HG03095 (cell line): ENCODE results near the gene DARS2.

Source experiments
- ATAC-seq: cut with Tn5 transposase; IDR thresholded peaks from one replicate; pipeline ENCODE4 v1.9.1; 2021; ENCODE audit warnings: moderate library complexity; ENCODE audit not compliant: unreplicated experiment

The DARS2 gene

DNA sequence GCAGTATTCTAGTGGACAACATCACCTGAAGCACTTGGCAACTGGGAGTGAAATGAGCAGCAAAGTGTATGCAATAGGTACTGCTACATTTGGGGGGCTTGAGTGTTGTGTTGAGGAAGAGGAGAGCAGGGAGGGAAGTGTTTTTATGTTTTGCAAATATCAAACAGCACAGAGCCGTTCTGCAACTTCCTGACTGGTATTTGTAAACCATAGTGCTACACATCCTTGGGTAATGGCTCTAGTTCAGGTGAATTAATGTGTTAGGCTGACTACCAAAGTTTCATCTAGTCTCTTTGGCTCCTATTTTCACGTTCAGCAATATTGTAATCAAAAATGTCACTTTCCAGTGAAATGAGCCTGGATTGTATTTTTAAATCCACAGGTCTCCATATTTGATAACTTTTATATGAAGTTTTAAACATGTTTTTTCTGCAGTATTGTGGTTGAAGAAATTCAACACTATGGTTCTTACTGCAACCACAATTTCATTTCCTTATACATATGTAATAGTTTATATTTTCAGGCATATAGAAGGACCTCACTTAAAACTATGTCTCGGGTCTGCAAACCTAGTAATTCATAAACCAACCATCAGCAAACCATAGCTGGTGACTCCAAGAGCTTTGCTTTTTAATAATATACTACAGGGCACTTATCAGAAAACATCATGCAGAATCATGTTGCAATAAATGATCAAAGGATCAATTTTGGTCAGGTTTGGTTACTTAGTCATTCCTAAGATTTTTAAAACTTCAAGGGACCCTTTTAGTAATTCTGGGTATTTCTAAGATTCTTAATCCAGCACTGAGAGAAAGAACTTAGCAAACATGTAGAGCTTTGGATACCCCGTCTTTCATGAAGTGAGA lies 62.5 kb downstream of the DARS2 start:
- no peak for ATAC-seq

DNA sequence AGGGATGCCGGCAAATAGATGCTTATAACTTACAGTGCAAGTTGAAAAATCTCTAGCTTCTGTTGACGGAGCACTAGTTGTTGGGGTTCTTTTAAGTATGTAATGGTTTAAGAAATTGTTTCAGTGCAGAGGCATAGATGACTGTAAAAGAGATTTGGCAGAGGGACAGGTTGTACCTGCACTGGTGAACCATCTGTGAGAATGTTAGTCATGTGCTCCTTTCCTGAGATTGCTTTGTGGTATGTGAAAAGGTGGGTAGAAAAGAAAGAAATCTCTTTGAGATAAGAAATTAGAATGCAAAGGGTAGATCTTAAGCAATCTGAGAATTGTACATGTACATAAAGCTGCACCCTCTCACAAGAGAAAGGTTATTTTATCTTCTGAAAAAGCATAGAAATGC lies 63.2 kb downstream of the DARS2 start:
- no peak for ATAC-seq

- ATAC-seq, result no peak
Measured at GRCh38 chr1:173888749-173889148, 64.3 kb downstream of the DARS2 start.

DNA sequence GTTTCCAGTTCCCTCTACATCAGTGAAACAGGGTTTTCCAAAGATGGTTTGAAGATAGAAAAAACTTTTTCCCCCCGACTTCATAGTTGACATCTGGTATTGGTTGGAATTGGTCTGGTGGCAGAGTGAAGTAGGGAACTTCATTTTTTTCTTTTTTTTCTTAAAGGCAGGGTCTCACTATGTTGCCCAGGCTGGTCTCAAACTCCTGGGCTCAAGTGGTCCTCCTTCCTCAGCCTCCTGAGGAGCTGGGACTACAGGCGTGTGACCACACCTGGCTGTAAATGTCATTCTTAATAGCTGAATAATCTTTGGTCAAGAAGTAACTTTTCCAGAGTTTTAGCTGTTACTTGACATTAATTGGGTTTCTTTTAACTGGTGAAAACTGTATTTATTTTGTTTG lies 65.4 kb downstream of the DARS2 start:
- no peak for ATAC-seq

DNA sequence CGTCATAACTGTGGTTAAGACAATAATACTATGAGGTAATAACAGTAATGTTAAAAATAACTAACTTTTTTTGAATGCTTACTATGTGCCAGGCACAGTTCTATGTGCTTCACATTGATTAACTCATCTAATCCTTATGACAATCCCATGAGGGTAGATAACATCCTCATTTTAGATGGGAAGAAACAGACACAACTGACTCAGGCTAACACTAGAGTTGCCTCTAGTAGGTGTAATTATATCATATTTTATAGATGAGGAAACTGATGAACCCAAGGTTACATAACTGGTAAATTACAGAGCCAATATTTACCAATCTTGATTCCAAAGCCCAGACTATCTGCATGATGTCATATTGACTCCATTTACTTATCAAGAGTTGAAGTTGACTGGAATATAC lies 69.1 kb downstream of the DARS2 start:
- ATAC-seq, result no peak

DNA sequence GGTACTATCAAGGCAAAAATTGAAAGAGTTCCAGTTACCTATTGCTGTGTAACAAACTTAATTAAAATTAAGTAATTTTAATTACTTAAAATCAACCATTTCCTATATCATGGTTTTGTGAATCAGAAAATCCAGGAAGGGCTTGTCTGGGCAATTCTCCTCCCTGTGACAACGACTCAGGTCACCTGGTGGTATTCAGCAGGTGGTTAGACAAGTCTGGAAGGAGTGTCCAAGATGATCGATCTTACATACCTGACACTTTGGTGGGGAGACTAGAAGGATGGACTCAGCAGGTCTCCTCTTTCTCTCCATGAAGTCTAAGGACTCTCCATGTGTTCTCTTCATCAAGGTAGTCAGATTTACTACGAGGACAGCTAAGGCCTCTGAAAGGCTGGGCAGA lies 69.7 kb downstream of the DARS2 start:
- no peak for ATAC-seq

- ATAC-seq, result no peak
Measured at GRCh38 chr1:173900427-173900826, 76.0 kb downstream of the DARS2 start.

DNA sequence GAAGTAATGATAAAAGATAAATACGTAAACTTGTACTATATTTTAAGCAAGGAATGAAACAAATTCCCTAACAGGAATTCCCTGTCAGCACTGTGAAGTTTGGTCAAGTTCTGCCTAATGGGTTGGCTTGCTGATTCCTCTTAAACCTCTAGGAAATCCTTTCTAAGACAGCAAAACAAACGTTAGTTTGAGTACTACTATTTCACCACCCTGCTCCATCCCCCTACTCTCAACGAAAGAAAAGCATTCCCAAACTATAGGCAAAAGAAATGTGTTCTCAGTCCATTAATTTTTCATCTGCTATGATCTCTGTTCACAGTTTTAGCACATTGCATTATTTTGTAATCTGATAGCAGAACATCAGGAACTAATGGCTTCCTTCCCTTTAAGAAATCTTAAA lies 76.5 kb downstream of the DARS2 start:
- ATAC-seq, result no peak

DNA sequence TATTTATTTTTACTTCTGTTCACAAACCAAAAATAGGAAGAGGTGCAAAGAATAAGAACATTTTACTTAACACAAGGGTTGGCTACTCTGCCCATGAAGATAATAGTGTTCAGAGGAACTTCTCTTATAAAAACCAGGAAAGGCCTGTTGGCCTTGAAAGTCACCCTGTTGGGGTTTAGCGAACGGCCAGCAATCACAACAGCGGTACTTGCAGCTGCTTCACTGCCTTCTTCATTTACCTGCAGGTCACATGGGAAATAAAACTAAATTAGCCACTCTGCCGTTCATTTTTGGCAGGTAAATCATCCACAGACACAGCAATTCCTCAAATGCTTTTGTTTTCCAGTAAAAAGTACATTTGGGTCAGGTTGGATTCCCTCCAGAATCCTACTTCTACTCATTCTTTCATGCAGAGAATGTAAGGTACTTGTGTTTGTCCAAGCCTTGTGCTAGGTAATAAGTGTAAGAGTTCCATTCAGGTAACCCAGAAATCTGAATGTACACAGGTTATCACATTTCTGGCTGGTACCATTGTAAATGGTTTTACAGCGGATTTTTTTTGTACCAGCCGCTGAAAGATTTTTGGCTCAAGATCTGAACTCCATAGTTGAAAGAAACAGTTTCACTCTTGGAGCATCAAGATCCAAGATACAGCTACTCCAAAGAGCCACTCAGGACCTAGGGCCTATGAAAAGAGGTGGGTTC lies 79.5 kb downstream of the DARS2 start:
- ATAC-seq, result no peak
